HG03039 (cell line): Measurements from ENCODE around the gene TEN1.
"Not testable (repeated sequence)": the region's sequence is repeated elsewhere in the genome, so short reads cannot be mapped to it uniquely, and the experiment has no call there.

Source experiments
- ATAC-seq: cut with Tn5 transposase; IDR thresholded peaks from one replicate; pipeline ENCODE4 v1.9.1; 2021; ENCODE audit warnings: mild to moderate bottlenecking, moderate library complexity; ENCODE audit not compliant: unreplicated experiment

The TEN1 gene

GRCh38 chr17:76024353-76024752 lies 45.3 kb downstream of the TEN1 start:
- no peak for ATAC-seq

GRCh38 chr17:76025294-76025693 lies 46.3 kb downstream of the TEN1 start:
- no peak for ATAC-seq

GRCh38 chr17:76026714-76027158 lies 47.7 kb downstream of the TEN1 start:
- no peak for ATAC-seq

GRCh38 chr17:76027159-76027839 lies 48.3 kb downstream of the TEN1 start, which contains the start of gene EVPL:
Gene EVPL, minus strand, starts transcription at chr17:76027306. Its CDS starts 108 bp downstream, at chr17:76027198.
- no peak for ATAC-seq

- no peak for ATAC-seq
Observed at GRCh38 chr17:76032073-76032779, 53.2 kb downstream of the TEN1 start.

GRCh38 chr17:76032780-76033108 lies 53.7 kb downstream of the TEN1 start:
- ATAC-seq: no peak

GRCh38 chr17:76033139-76033538 lies 54.1 kb downstream of the TEN1 start:
- no peak for ATAC-seq

- no peak for ATAC-seq
Observed at GRCh38 chr17:76034428-76035350, 55.6 kb downstream of the TEN1 start.

- no peak for ATAC-seq
Observed at GRCh38 chr17:76036497-76037261, 57.6 kb downstream of the TEN1 start.

- no peak for ATAC-seq
Observed at GRCh38 chr17:76038050-76038449, 59.0 kb downstream of the TEN1 start.

- no peak for ATAC-seq
Observed at GRCh38 chr17:76039121-76039520, 60.1 kb downstream of the TEN1 start.

GRCh38 chr17:76040376-76040775 lies 61.3 kb downstream of the TEN1 start:
- no peak for ATAC-seq

GRCh38 chr17:76042868-76043267 lies 63.8 kb downstream of the TEN1 start:
- ATAC-seq: not testable (repeated sequence)

GRCh38 chr17:76044475-76045007 lies 65.5 kb downstream of the TEN1 start:
- not testable (repeated sequence) for ATAC-seq

- no peak for ATAC-seq
Observed at GRCh38 chr17:76046064-76046463, 67.0 kb downstream of the TEN1 start.

GRCh38 chr17:76048025-76048605 lies 69.1 kb downstream of the TEN1 start:
- ATAC-seq: no peak

GRCh38 chr17:76048711-76049110 lies 69.7 kb downstream of the TEN1 start:
- ATAC-seq: no peak

GRCh38 chr17:76049239-76049638 lies 70.2 kb downstream of the TEN1 start:
- no peak for ATAC-seq

- ATAC-seq: no peak
Observed at GRCh38 chr17:76049836-76050537, 70.9 kb downstream of the TEN1 start.
